Activated CD4-positive, CD25-positive, alpha-beta regulatory T cell treated with anti-CD3 and anti-CD28 coated beads, Interleukin-2, amount 50 U/mL, for 72 hours (primary cell): ENCODE data around the gene NAB2.

Experiments used
- DNase-seq: peaks from one replicate; pipeline ENCODE4 v3.0.0; 2021

Gene NAB2

GRCh38 chr12:57094208-57095160 is 5.6 kb downstream of the NAB2 start:
- no peak for DNase-seq

GRCh38 chr12:57095440-57095839 is 6.5 kb downstream of the NAB2 start:
- DNase-seq = no peak

- DNase-seq = no peak
Observed at GRCh38 chr12:57096099-57096572, 7.2 kb downstream of the NAB2 start.

DNA sequence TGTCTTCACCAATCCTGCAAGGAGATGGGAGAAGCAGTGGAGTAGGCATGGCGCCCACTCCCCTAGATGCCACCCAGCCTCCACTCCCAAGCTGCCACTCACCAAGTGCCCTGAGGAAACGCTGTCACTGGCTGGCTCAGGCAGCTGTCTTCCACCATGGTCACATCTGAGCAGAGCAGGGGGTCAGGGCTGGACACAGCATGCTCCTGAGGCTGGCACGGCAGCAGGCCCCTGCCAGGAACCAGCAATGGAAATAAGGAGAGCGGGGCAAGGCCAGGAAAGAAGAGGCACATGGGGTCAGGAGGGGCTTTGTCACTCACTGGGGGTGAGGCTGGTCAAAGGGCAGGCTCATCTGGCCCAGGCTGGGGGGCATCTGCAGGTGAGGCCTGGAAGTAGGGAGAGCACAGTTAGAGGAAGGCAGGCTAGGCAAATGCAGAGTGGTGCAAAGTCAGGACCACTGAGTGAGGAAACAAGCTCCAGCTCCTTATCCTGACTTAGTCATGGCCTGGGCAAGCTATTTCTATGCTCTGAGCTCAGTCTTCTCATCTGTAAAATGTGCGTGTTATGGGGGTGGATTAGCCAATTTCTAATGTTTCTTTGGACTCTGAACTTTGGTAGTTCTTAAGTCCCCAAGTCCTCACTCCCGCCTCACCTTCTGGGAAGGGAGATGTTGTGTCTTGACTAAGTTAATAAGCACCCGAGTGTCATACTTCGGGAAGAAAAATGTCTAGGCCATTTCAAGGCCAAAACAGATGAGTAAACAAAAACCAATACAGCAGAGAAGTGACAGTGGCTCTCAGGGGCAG is 8.0 kb downstream of the NAB2 start:
- DNase-seq = no peak

GRCh38 chr12:57097554-57097835 is 8.6 kb downstream of the NAB2 start:
- DNase-seq = no peak

DNA sequence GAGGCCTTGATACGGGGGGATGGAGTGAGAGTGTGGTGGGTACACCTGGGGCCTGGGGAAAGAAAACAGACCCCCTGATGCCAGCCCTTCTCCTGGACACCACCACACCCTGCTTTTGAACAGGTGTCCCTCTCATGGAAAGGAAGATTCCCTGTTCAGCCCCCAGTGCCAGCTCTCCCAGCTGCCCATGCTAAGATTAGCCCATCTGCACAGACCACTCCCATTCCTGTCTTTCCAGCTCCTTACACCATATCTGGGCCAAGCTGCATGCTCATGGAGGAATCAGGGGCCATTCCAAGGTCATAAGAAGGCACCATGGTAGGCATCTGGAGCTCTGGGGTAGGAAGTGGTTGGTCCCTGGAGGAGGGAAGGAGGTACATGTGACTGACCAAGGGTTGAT is 9.6 kb downstream of the NAB2 start:
- no peak for DNase-seq

GRCh38 chr12:57099047-57099714 is 10.3 kb downstream of the NAB2 start:
- DNase-seq = no peak

DNA sequence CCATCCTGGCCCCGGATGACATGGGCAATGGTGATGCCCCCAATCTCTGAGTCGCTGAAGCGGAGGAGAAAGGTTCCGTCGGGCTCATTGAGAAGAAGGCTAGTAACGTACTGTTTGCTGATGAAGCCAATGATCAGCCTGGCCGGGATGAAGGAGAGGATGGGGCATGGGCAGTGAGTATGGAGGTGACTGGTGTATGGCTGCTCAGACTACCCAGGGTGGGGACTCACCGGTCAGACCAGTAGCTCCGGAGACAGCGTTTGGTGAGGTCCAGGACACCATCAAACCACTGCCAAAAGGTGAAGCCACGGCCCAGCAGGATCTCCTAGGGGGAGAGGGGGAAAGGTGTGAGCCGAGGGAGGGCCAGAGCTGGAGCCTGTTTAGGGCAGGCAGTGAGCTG is 10.9 kb downstream of the NAB2 start:
- no peak for DNase-seq

DNA sequence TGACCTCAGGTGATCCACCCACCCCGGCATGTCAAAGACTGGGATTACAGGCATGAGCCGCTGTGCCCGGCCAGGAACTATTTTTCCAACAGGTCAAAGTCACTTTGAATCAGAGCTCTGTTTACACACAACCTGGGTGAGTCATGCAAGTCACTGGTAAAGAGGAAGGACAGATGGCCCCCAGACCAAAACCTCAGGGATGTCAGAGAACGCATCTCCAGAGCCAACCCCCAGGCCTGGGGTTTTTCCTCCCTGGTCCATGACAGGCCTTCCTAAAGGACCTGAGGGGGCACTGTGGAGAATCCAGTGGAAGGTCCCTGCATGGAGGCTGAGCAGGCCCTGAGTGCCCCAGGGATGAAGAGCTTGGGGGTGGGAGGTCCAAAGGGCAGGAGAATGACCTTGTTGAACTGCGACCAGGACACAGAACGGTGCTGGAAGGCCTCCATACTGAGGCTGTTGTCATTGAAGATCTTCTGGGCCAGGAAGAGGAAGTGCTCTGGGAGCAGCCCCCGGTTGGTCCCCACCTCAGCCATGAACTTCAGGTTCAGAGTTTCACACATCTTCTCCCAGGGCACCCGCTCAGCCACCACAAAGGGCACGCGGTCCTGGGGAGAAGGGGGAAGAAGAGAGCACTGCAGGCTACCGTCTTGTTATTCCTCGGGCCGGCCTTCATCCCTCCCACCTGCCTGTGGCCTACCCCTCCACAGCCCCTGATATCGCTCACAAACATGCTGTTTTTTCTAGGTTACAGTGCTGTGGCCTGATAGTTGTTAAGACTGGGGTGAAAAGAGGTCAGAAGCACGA is 13.2 kb downstream of the NAB2 start:
- DNase-seq = no peak

GRCh38 chr12:57103856-57104255 is 14.9 kb downstream of the NAB2 start:
- DNase-seq = no peak

GRCh38 chr12:57104292-57104910 is 15.5 kb downstream of the NAB2 start:
- no peak for DNase-seq

- no peak for DNase-seq
Observed at GRCh38 chr12:57105011-57105753, 16.3 kb downstream of the NAB2 start.

- no peak for DNase-seq
Observed at GRCh38 chr12:57106021-57106708, 17.3 kb downstream of the NAB2 start.

- no peak for DNase-seq
Observed at GRCh38 chr12:57107456-57108155, 18.7 kb downstream of the NAB2 start.

DNA sequence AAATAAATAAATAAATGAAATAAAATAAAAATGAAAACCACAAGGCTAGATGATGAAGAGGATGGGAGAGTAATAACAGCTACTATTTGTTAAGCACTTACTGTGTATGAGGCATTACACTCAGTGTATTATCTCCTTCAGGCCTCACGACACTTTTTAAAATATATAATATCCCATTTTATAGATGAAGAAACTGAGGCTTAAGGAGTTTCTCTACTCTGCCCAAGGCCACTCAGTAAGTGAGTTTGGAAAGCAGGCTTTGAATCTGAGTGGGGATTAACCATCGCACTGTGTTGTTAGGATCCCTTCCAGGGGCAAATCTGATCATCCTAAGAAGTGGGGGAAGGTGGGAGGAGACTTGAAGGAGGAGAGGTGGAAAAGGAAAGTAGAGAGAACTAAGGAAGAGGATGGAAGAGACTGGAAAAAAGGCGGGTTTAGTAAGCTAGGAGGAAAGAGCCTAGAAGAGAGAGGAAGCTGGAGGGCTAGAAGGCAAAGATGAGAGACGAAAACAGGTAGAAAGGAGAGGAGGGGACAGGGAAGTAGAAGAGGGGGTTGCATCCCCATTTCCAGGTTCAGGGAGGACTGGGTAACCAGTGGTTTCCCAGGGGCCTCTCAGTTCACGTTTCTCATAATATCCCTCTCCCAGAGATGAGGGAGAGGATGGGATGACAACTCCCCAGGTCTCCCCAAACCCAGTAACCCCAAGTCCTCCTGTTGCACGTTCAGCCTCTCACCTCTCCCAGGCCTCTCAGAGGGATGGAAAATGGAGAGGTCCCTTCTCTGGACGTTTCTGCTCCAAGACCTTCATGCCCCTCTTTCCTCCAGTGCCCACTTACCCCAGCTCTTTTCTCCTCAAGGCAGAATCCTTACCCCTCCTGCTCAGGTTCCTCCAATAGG is 20.5 kb downstream of the NAB2 start:
- no peak for DNase-seq

- peak; percentile 70 for DNase-seq
Observed at GRCh38 chr12:57110104-57111030, 21.5 kb downstream of the NAB2 start.

- DNase-seq = peak; percentile 71
Observed at GRCh38 chr12:57111031-57111734, 22.3 kb downstream of the NAB2 start, which contains the start of gene STAT6. TSS of gene STAT6 (minus strand) at chr12:57111362. CDS start at chr12:57108278, 3,084 bp downstream.
